MM.1S (cell line): ENCODE data around the gene NAT10.

Experiments used
- DNase-seq: peaks from one replicate; pipeline ENCODE4 v3.0.0-alpha.2; 2015
- H2AFZ ChIP-seq: fragments of 300-600 bp; sonication (generic); 2 replicates; pipeline ENCODE4 v1.6.0; 2016; ENCODE audit warnings: antibody characterized with exemption, low read length
- H3F3A ChIP-seq: fragments of 300-600 bp; sonication (generic); 2 replicates; pipeline ENCODE4 v1.6.1; 2016; ENCODE audit warnings: mild to moderate bottlenecking, antibody characterized with exemption, low read length, moderate library complexity, mixed read lengths; ENCODE audit not compliant: insufficient read depth
- H3K27ac ChIP-seq: fragments of 300-600 bp; sonication (generic); 2 replicates; pipeline ENCODE4 v1.5.1; 2016; ENCODE audit warnings: mild to moderate bottlenecking, low read length
- H3K27me3 ChIP-seq: fragments of 300-600 bp; sonication (generic); replicated peaks from 2 replicates; pipeline ENCODE4 v1.6.0; 2016; ENCODE audit warnings: low read length; ENCODE audit not compliant: insufficient read depth
- H3K36me3 ChIP-seq: fragments of 300-600 bp; sonication (generic); replicated peaks from 2 replicates; pipeline ENCODE4 v1.6.1; 2016; ENCODE audit warnings: mild to moderate bottlenecking, low read length, mixed read lengths; ENCODE audit not compliant: insufficient read depth
- H3K4me1 ChIP-seq: fragments of 300-600 bp; sonication (generic); 2 replicates; pipeline ENCODE4 v1.6.1; 2016; ENCODE audit warnings: low read length, mixed read lengths
- H3K4me2 ChIP-seq: fragments of 300-600 bp; sonication (generic); 2 replicates; pipeline ENCODE4 v1.6.0; 2016; ENCODE audit warnings: low read depth, low read length
- H3K4me3 ChIP-seq: fragments of 300-600 bp; sonication (generic); 2 replicates; pipeline ENCODE4 v1.5.1; 2016; ENCODE audit warnings: low read length, mixed read lengths
- H3K79me2 ChIP-seq: fragments of 300-600 bp; sonication (generic); 2 replicates; pipeline ENCODE4 v1.6.1; 2016; ENCODE audit warnings: mixed run types, low read length, mixed read lengths
- H3K9ac ChIP-seq: fragments of 300-600 bp; sonication (generic); 2 replicates; pipeline ENCODE4 v1.6.1; 2016; ENCODE audit warnings: low read length, mixed read lengths
- H3K9me2 ChIP-seq: fragments of 300-600 bp; sonication (generic); replicated peaks from 2 replicates; pipeline ENCODE4 v1.6.1; 2016; ENCODE audit warnings: mild to moderate bottlenecking, low read length, mixed read lengths; ENCODE audit not compliant: insufficient read depth
- H3K9me3 ChIP-seq: fragments of 300-600 bp; sonication (generic); replicated peaks from 2 replicates; pipeline ENCODE4 v1.6.1; 2016; ENCODE audit warnings: mild to moderate bottlenecking, low read length, mixed read lengths; ENCODE audit not compliant: insufficient read depth
- H4K20me1 ChIP-seq: fragments of 300-600 bp; sonication (generic); 2 replicates; pipeline ENCODE4 v1.6.1; 2016; ENCODE audit warnings: mild to moderate bottlenecking, low read length, moderate library complexity, mixed read lengths; ENCODE audit not compliant: insufficient read depth
- EZH2 ChIP-seq: fragments of 300-600 bp; sonication (generic); optimal IDR thresholded peaks from 2 replicates; pipeline ENCODE3; 2017; ENCODE audit warnings: low read depth, mild to moderate bottlenecking, antibody characterized with exemption, low read length, mixed read lengths
- EZH2phosphoT487 ChIP-seq: fragments of 300-600 bp; sonication (generic); IDR thresholded peaks from 2 replicates; pipeline ENCODE4 v1.6.1; 2018; ENCODE audit warnings: antibody characterized with exemption, low read length
- TF ChIP-seq, protein P1 (sequence below): fragments of 300-600 bp; sonication (generic); IDR thresholded peaks from 2 replicates; pipeline ENCODE4 v1.5.1; 2016; ENCODE audit warnings: antibody characterized with exemption, low read length, mixed read lengths

NAT10 gene

DNA sequence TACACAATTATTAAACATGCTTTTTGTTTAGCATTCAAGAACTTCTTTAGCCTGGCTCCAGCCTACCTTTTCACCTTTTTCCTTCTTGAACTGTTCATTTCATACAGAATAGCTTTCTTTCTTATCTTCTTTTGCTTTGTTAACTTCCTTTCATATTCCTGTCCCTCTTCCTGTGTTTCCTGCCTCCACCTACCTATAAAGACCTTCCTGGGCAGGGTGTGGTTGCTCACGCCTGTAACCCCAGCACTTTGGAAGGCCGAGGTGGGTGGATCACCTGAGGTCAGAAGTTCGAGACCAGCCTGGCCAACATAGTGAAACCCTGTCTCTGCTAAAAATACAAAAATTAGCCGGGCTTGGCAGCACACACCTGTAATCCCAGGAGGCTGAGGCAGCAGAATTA is 31.0 kb upstream of the NAT10 start:
- Histone ChIP-seq H3K9ac (no peak overlapping the region), H3K9me3 (no peaks in the 10 kb centered on the region), H3K9me2 (no peaks in the 10 kb centered on the region), H3K4me1 (no peaks in the 10 kb centered on the region), H3K36me3 (peaks cover 34% of the 10 kb centered on the region), H3K79me2 (peaks cover 98% of the 10 kb centered on the region), H3K4me2 (no peak overlapping the region), H3F3A (no peaks in the 10 kb centered on the region), H3K27ac (no peak overlapping the region), H4K20me1 (peaks cover 34% of the 10 kb centered on the region), H3K27me3 (no peaks in the 10 kb centered on the region), H2AFZ (no peak overlapping the region), H3K4me3 (no peak overlapping the region)
- TF ChIP-seq EZH2phosphoT487 (no peak), EZH2 (no peak)
- TF ChIP-seq, protein P1, sequence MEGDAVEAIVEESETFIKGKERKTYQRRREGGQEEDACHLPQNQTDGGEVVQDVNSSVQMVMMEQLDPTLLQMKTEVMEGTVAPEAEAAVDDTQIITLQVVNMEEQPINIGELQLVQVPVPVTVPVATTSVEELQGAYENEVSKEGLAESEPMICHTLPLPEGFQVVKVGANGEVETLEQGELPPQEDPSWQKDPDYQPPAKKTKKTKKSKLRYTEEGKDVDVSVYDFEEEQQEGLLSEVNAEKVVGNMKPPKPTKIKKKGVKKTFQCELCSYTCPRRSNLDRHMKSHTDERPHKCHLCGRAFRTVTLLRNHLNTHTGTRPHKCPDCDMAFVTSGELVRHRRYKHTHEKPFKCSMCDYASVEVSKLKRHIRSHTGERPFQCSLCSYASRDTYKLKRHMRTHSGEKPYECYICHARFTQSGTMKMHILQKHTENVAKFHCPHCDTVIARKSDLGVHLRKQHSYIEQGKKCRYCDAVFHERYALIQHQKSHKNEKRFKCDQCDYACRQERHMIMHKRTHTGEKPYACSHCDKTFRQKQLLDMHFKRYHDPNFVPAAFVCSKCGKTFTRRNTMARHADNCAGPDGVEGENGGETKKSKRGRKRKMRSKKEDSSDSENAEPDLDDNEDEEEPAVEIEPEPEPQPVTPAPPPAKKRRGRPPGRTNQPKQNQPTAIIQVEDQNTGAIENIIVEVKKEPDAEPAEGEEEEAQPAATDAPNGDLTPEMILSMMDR = no peak
- DNase-seq = no peak

DNA sequence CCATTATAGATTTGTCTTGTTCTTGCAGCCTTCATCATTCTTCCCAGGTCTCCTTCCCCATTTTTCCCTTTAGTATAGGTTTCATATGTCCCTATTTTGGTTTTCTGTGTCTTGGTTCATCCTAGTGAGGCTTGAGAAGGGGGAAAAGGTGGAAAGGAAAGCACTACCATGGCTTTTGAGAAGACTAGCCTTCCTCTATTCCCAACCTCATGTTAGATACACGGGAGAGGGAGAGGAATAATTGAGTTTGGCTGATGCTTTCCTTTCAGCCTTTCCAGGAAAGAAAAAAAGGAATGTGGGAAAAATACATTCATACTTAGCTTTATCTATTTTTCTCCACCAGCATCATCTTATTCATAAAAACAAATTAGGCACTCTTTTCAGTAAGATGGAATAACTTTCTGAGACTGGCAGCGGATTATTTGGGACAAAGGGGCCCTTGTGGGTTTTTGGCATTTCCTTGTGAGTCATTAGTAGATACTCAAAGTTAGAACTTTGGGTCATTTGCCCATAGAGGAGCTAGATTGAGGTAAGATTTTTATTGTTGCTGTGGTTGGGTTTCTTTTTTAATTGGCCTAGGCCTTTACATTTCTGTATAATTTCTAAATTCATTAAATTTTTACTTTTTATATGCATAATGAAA is 30.1 kb upstream of the NAT10 start:
- Histone ChIP-seq H3K27me3 (no peaks in the 10 kb centered on the region), H3K9me3 (no peaks in the 10 kb centered on the region), H3K27ac (no peak overlapping the region), H3K4me2 (no peak overlapping the region), H3K36me3 (peaks cover 39% of the 10 kb centered on the region), H3F3A (no peaks in the 10 kb centered on the region), H3K79me2 (peaks cover 96% of the 10 kb centered on the region), H4K20me1 (peaks cover 25% of the 10 kb centered on the region), H3K4me1 (no peaks in the 10 kb centered on the region), H3K9me2 (no peaks in the 10 kb centered on the region), H3K4me3 (no peak overlapping the region), H3K9ac (no peak overlapping the region), H2AFZ (no peak overlapping the region)
- no peak for TF ChIP-seq EZH2phosphoT487
- TF ChIP-seq EZH2 = no peak
- TF ChIP-seq, protein P1 = no peak
- no peak for DNase-seq

DNA sequence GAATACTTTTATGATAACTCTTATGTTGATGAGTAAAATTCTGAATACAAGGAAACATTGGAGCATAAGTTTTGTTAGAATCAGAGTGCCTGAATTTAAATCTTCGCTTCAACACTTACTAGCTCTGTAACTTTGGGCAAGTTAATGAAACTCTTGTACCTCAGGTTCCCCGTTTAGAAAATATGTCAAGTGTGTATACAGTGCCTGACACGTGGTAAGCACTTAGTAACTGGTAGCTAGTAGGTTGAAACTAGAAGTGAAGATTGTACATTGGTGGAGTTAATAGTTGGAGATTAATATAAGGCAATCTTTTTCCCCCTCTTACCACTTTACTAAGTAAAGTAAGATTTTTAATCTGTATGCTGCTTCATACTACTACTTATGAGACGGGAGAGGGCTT is 24.8 kb upstream of the NAT10 start:
- Histone ChIP-seq H3K9me2 (no peaks in the 10 kb centered on the region), H3K27ac (no peak overlapping the region), H3K27me3 (no peaks in the 10 kb centered on the region), H3K79me2 (peaks cover 96% of the 10 kb centered on the region), H3K9ac (no peak overlapping the region), H4K20me1 (no peaks in the 10 kb centered on the region; the same call in 1 of the 2 replicates), H3K9me3 (no peaks in the 10 kb centered on the region), H3K4me2 (no peak overlapping the region), H3K36me3 (peaks cover 50% of the 10 kb centered on the region), H3K4me1 (peaks cover 16% of the 10 kb centered on the region), H2AFZ (no peak overlapping the region), H3K4me3 (no peak overlapping the region), H3F3A (peaks cover 16% of the 10 kb centered on the region)
- no peak for DNase-seq
- TF ChIP-seq, protein P1 = no peak
- TF ChIP-seq EZH2phosphoT487 = no peak
- no peak for TF ChIP-seq EZH2
